GM19035 (cell line): Measurements from ENCODE around the gene OPCML.

Experiments used
- ATAC-seq: cut with Tn5 transposase; IDR thresholded peaks from one replicate; pipeline ENCODE4 v1.9.1; 2021; ENCODE audit not compliant: unreplicated experiment

Gene OPCML

DNA sequence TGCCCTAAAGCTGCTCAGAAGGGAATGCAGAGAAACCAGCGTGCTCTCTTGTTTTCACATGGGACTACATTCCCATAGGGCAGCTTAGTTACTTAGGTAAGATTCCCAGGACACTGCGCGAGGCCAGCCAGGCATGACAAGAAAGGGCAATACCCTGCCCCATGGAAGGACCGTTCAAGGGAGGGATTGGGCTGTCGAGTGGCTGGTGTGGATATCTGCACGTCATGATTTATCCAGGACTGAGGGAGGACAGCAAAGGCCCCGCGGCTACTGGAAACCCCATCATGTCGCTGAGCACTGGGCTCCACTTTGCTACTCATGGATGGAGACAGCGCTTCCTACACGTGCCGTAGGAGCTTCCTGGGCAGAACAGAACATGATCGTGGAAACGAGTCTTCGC is 169.4 kb downstream of the OPCML start:
- ATAC-seq, result no peak

GRCh38 chr11:133362156-133362555 is 170.1 kb downstream of the OPCML start:
- no peak for ATAC-seq

DNA sequence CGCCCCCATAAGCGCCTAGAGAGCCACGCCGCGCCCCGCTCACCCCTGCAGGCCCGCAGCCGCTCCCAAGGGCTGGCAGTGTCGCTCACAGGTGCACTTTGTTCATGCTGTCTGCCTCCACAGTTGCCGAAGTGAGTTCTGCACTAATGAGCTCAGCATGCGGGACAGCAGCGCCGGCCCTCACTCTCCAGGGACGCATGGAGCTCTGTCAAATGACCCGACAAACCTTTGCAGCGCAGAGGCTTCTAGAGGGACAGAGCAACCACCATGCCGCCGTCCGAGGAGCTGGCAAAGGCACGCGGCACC is 170.7 kb downstream of the OPCML start:
- ATAC-seq, result no peak

DNA sequence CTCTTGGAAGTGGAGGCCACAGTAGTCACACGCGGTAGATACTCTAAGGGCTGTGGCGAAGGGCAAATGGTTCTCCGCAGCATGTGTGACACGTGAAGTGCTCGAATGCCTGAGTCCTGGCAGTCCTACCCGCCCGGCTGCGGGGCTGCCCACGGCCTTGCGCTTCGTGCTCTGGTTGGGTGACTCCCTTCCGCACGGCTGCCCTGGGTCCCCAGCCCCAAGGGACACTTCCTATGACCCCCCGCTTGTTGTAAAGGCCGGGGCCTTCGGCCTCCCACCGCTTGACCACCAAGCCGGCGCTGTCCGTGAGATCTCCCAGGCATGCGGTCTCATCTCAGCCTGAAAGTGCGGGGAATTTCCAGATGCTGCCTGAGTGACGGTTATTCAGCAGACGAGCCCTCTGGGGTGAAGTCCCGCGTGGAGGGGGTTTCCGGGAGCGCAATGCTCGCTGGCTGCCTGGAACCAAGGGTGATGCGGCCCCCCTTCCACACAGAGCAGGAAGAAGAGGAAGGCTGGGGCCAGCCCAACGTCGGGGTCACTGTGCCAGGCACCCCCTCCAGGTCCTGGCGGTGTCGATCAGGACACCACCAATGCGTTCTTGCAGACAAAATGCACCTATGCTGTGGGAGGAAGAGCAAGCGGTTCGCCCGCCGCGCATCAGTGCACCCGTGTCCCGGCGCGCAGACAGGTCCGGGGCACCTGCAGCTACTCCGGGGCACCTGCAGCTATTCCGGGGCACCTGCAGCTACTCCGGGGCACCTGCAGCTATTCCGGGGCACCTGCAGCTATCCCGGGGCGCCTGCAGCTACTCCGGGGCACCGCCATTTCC is 171.2 kb downstream of the OPCML start:
- ATAC-seq, result no peak

- ATAC-seq, result no peak
These were observed 177.2 kb downstream of the OPCML start for GRCh38 chr11:133355095-133355494.

- no peak for ATAC-seq
These were observed 178.2 kb downstream of the OPCML start for GRCh38 chr11:133354069-133354468.

DNA sequence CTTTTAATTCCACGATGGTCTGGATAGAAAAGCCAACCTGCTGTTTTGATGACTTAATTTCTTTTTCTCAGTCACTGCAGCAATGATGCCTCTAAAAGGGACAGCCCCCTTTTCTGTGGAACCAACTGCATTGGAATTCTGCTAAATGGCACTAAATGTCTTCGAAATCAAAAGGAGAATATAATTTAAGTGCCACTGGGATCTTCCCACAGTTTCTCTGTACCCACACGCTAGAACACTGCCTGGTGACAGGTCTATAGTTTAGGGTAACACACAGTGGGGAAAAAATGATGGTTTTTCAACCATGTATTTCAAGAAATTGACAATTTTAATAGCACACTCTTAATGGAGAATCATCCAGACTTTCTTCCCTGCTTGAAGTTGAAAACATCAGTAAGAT is 182.3 kb downstream of the OPCML start:
- ATAC-seq, result no peak

DNA sequence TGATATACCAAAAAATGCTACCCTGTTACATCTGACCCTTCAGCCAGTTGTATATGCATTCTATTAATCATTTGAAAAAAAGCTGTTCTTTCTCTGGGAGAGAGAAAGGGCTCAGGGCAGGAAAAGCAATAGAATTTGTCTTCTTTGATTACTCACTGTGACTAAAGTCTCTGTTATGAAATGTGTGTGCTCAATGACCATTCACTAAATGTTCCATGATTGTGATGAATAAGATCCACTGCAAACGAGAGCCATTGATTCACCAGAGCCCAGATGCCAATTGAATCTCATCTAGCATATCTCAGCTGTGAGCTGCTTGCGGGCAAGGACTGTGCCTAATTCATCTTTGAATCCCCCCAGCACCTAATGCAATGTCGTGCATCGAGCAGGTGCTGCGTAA is 184.3 kb downstream of the OPCML start:
- no peak for ATAC-seq

DNA sequence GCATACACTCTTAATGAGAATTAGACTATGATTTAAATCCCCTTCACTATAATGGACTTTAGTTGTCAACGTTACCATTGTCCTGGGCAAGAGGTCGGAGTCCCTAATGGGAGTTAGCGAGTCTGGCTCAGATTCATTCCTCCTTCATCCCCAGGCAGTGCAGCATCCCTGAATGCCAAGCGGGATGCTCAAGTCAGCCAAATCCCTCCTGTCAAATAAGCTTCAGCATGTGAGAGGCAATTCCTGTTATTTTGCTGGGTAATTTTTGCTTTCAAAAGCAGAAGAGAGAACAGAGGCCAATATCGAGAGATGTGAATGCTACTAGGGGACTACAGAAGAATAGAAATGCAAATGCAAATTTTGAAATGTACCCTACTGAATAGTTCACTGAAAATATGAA is 186.2 kb downstream of the OPCML start:
- ATAC-seq, result no peak

GRCh38 chr11:133343951-133344350 is 188.3 kb downstream of the OPCML start:
- no peak for ATAC-seq

DNA sequence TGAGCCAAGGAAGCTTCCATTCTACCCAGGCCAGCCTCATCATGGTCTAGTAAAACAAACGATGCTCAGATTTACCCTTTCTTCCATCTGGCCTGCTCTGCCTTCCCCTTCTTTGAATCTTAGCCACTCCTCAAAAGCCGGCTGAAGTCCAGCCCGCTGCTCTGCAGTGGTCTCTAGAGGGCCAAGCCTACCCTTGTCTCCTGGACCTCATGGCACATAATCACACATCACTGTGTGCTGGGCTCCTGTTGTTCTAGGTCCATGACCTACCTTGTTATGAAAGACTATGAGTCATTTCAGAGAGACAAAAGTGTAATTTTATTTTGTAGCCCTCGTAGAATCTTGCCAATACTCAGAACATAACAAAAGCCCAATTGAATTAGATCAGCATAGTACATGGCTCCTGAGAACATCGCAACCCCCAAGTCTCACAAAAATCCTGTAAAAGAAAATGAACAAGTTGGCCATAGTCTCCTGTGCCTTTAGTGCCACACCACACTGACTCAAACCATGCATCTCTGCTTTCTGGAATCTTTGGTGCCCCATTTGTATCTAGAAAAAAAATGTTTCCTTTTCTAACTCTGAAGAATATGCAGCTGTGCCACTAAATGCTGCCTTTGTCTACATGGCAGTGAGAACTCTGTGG is 192.7 kb downstream of the OPCML start:
- no peak for ATAC-seq

GRCh38 chr11:133338588-133338987 is 193.7 kb downstream of the OPCML start:
- ATAC-seq, result no peak

- ATAC-seq, result no peak
These were observed 194.3 kb downstream of the OPCML start for GRCh38 chr11:133337951-133338418.

GRCh38 chr11:133337193-133337592 is 195.1 kb downstream of the OPCML start:
- ATAC-seq, result no peak

GRCh38 chr11:133331031-133331430 is 201.3 kb downstream of the OPCML start:
- ATAC-seq, result no peak

GRCh38 chr11:133326849-133327248 is 205.5 kb downstream of the OPCML start:
- ATAC-seq, result no peak

- ATAC-seq, result no peak
These were observed 206.0 kb downstream of the OPCML start for GRCh38 chr11:133326332-133326731.

DNA sequence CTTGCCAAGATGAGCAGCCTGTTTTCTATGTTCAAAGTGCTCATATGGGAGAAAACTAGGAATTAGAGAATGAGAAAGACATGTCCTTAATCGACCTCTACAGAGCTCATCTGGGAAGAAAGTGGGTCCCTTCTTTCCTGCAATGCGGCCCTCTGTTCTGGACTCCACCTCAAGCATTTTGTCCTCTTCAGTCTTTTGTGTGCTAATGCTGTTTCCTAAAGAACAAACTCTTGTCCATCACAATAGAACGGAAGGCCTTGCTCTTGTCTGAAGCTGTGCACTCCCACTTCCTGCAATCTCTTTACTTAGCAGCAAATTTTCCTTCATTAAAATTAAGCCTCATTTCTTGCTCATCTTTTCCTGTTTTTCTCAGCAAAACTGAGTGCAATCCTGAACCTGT is 206.6 kb downstream of the OPCML start:
- ATAC-seq, result no peak

DNA sequence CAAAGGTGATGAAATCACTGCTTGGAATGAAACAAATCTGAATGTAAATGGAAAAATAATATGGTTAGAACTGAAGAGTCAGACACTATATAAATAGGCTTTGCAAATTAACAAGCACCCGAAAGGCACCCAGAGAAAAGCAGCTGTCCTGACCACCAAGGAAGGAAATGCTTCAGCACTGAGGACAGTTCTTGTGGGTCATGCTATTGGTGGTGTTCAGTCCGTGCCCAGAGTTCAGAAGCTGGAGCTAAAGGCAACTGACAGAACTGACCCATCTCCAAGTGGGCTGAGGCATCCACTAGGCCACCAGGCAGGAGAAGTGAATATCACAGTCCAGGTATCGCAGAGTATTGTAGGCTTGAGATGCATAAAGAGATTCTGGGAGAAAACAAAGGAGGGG is 208.9 kb downstream of the OPCML start:
- no peak for ATAC-seq

- ATAC-seq, result no peak
These were observed 214.1 kb downstream of the OPCML start for GRCh38 chr11:133318221-133318620.

DNA sequence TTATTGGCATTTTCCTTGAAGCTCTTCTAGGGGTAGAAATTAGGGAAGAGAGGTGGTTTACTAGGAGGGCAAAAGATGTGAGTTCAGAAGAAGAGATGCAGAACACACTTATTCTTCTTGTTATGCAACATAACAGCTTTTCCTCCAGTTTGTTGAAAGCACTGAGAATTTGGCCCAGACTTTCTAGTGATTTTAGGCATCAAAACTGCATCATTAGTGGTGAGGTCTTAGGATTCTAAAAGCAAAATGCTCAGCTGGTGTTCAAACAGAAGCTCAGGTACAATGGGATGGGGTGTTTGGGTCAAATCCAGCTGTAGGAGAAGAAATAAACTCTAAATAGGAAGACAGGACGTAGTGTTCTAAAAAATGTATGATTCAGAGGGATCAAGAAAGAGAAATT is 221.1 kb downstream of the OPCML start:
- no peak for ATAC-seq

GRCh38 chr11:133306019-133306418 is 226.3 kb downstream of the OPCML start:
- no peak for ATAC-seq
